AG10803 (cell line): ENCODE data around the gene FNDC3A.

Source experiments
- DNase-seq: peaks from one replicate; pipeline ENCODE4 v3.0.0; 2010; ENCODE audit warnings: low read depth
- H3K4me3 ChIP-seq: 2 replicates; pipeline ENCODE4 v1.5.1; 2011; ENCODE audit warnings: mild to moderate bottlenecking, low read length, control low read depth
- CTCF ChIP-seq: conservative IDR thresholded peaks from 2 replicates; pipeline ENCODE4 v1.5.1; 2011; ENCODE audit warnings: mild to moderate bottlenecking, low read length, control low read depth, inconsistent platforms

FNDC3A gene

DNA sequence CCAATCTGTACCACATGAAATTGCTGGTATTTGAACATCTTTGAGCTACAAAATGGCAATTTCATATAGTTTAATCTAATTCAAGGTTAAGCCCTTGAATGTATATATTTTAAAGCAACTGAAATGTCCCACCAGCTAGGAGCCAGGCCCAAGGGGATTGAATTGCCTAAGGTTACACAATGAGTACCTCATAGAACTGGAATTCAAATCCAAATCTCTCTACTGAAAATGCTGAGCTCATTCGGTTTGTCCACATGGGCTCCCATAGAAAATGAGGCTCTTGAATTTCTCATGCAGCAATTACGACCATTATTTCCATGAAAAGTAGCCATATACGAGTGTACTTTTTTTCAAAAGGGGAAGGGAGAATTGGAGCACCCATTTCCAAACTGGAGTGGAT, 31.5 kb upstream of the FNDC3A start:
- TF ChIP-seq CTCF, result no peak
- H3K4me3 ChIP-seq, result no peak overlapping the region
- DNase-seq, result no peak

- DNase-seq, result no peak
- TF ChIP-seq CTCF, result no peak
- no peak overlapping the region for H3K4me3 ChIP-seq
Observed at GRCh38 chr13:48945626-48946025, 30.1 kb upstream of the FNDC3A start.

DNA sequence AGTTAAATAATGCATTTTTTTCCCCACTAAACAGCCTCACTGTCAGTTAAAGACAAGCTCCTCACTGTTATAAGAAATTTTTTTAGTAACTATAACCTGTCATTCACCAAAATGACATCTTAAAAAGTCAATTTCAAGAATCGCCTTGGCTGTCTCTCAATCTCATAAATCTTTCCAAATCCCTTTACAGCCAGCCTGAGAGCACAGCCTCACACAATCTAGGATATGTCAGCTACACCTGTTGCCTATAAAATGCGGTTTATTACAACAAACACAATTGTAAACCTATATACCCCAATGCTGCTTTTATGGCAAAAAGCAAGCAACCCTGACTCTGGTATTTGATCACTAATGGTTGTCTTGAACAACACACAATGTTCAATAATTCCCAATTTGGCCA, 29.5 kb upstream of the FNDC3A start:
- no peak overlapping the region for H3K4me3 ChIP-seq
- no peak for TF ChIP-seq CTCF
- no peak for DNase-seq

GRCh38 chr13:48949566-48950500, 25.9 kb upstream of the FNDC3A start:
- DNase-seq, result no peak
- no peak overlapping the region for H3K4me3 ChIP-seq
- TF ChIP-seq CTCF, result no peak

GRCh38 chr13:48950501-48950875, 25.2 kb upstream of the FNDC3A start:
- no peak overlapping the region for H3K4me3 ChIP-seq
- DNase-seq, result peak; percentile 53
- TF ChIP-seq CTCF, result no peak

GRCh38 chr13:48954081-48954480, 21.6 kb upstream of the FNDC3A start:
- DNase-seq, result peak; percentile 0
- TF ChIP-seq CTCF, result no peak

DNA sequence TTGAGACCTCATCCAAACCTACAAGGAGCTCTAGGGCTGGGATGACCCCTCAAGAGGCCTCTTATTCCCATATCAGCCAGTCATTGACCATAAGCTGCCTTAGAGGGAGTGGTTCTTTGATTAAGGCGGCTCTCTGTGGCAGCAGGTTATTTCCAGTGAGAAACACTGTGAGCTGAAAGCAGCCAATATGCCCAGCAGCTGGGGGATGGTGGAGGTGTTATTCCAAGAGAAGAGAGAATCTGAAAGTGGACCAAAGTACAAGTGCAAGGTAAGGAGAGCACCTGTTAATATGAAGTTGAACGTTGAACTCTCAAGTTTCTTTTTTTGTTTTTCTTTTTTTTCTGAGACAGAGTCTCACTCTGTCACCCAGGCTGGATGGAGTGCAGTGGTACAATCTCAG, 20.2 kb upstream of the FNDC3A start:
- no peak overlapping the region for H3K4me3 ChIP-seq
- no peak for TF ChIP-seq CTCF

More at GRCh38 chr13:48954081-48954480, 21.6 kb upstream of the FNDC3A start:
- no peak overlapping the region for H3K4me3 ChIP-seq

More for the DNA sequence above, 20.2 kb upstream of the FNDC3A start:
- DNase-seq, result no peak
